Neural cell (in vitro differentiated cells): Measurements from ENCODE around the gene BCL3. TPM values are rescaled to one million over a fixed set of nuclear protein-coding genes. Genes with fewer than 3 reads are reported as not detected.

Experiments used
- H2AFZ ChIP-seq: fragments of 200-600, 300-800 bp; sonication (generic), shearing (Covaris generic); 2 replicates; pipeline ENCODE4 v1.6.0; 2014; ENCODE audit warnings: low read depth, mild to moderate bottlenecking, antibody characterized with exemption, low read length, moderate library complexity
- H3F3A ChIP-seq: fragments of 200-600 bp; shearing (Covaris generic); 2 replicates; pipeline ENCODE4 v1.6.1; 2016; ENCODE audit warnings: mild to moderate bottlenecking, moderate library complexity, mixed read lengths, antibody characterized with exemption, low read length; ENCODE audit not compliant: insufficient read depth, poor library complexity, severe bottlenecking
- H3K27ac ChIP-seq: fragments of 200-600, 300-800 bp; sonication (generic), shearing (Covaris generic); 2 replicates; pipeline ENCODE4 v1.5.1; 2014; ENCODE audit warnings: mild to moderate bottlenecking, low read length, moderate library complexity
- H3K27me3 ChIP-seq: fragments of 300-800, 200-600 bp; sonication (generic), shearing (Covaris generic); 2 replicates; pipeline ENCODE4 v1.6.0; 2014; ENCODE audit warnings: mild to moderate bottlenecking, low read depth, low read length, moderate library complexity; ENCODE audit not compliant: insufficient read depth
- H3K36me3 ChIP-seq: fragments of 300-800, 200-600 bp; sonication (generic), shearing (Covaris generic); 2 replicates; pipeline ENCODE4 v1.5.1; 2014; ENCODE audit warnings: mild to moderate bottlenecking, antibody characterized with exemption, low read length, moderate library complexity; ENCODE audit not compliant: insufficient read depth
- H3K4me2 ChIP-seq: fragments of 300-800, 200-600 bp; sonication (generic), shearing (Covaris generic); 2 replicates; pipeline ENCODE4 v1.6.0; 2014; ENCODE audit warnings: mild to moderate bottlenecking, low read length
- H3K4me3 ChIP-seq: fragments of 300-800, 200-600 bp; sonication (generic), shearing (Covaris generic); 2 replicates; pipeline ENCODE4 v1.5.1; 2014; ENCODE audit warnings: mild to moderate bottlenecking, low read length, moderate library complexity
- H3K79me2 ChIP-seq: fragments of 200-600 bp; shearing (Covaris generic); replicated peaks from 2 replicates; pipeline ENCODE4 v1.6.0; 2014; ENCODE audit warnings: mild to moderate bottlenecking, low read length, moderate library complexity; ENCODE audit not compliant: insufficient read depth
- H3K9ac ChIP-seq: fragments of 300-800, 200-600 bp; sonication (generic), shearing (Covaris generic); 2 replicates; pipeline ENCODE4 v1.6.1; 2016; ENCODE audit warnings: mild to moderate bottlenecking, low read length, mixed read lengths
- H3K9me2 ChIP-seq: fragments of 200-600 bp; shearing (Covaris generic); 2 replicates; pipeline ENCODE4 v1.6.1; 2016; ENCODE audit warnings: mild to moderate bottlenecking, low read length, mixed read lengths; ENCODE audit not compliant: insufficient read depth
- H3K9me3 ChIP-seq: fragments of 200-600, 300-800 bp; sonication (generic), shearing (Covaris generic); 2 replicates; pipeline ENCODE4 v1.6.1; 2016; ENCODE audit warnings: mild to moderate bottlenecking, mixed run types, low read length, moderate library complexity, mixed read lengths
- H4K20me1 ChIP-seq: fragments of 200-600 bp; shearing (Covaris generic); 2 replicates; pipeline ENCODE4 v1.6.1; 2016; ENCODE audit warnings: mild to moderate bottlenecking, mixed run types; ENCODE audit not compliant: insufficient read depth
- EP300 ChIP-seq: fragments of 450-650 bp; conservative IDR thresholded peaks from 2 replicates; pipeline ENCODE4 v1.6.1; 2014; ENCODE audit warnings: antibody characterized with exemption, mild to moderate bottlenecking, moderate library complexity; ENCODE audit not compliant: poor library complexity, severe bottlenecking
- EZH2 ChIP-seq: fragments of 200-600, 300-800 bp; shearing (Covaris generic), sonication (generic); IDR thresholded peaks from 2 replicates; pipeline ENCODE4 v1.6.1; 2014; ENCODE audit warnings: antibody characterized with exemption, low read length, borderline replicate concordance, mild to moderate bottlenecking; ENCODE audit not compliant: insufficient read depth, poor library complexity, severe bottlenecking
- MXI1 ChIP-seq: fragments of 450-650 bp; conservative IDR thresholded peaks from 2 replicates; pipeline ENCODE4 v1.6.1; 2014; ENCODE audit warnings: antibody characterized with exemption, mild to moderate bottlenecking; ENCODE audit not compliant: poor library complexity, severe bottlenecking
- POLR2AphosphoS5 ChIP-seq: IDR thresholded peaks from 2 replicates; pipeline ENCODE4 v1.6.1; 2012
- RAD21 ChIP-seq: fragments of 450-650 bp; conservative IDR thresholded peaks from 2 replicates; pipeline ENCODE4 v1.6.1; 2014; ENCODE audit warnings: antibody characterized with exemption, mild to moderate bottlenecking, moderate library complexity
- SMC3 ChIP-seq: fragments of 450-650 bp; conservative IDR thresholded peaks from 2 replicates; pipeline ENCODE4 v1.6.1; 2014; ENCODE audit warnings: antibody characterized with exemption, mild to moderate bottlenecking, moderate library complexity; ENCODE audit not compliant: poor library complexity
- TAF1 ChIP-seq: IDR thresholded peaks from 2 replicates; pipeline ENCODE4 v1.6.1; 2012; ENCODE audit warnings: low read depth
- polyA plus RNA-seq: library from polyadenylated mRNA; depleted of rRNA; stranded (reverse); fragments of >200 nt; gene quantifications from 2 replicates; pipeline ENCODE4 v1.2.3, GENCODE V29; 2014
- TF ChIP-seq, protein P1 (sequence below): IDR thresholded peaks from 2 replicates; pipeline ENCODE4 v1.6.1; 2012; ENCODE audit warnings: borderline replicate concordance
- TF ChIP-seq, protein P2 (sequence below): fragments of 450-650 bp; IDR thresholded peaks from 2 replicates; pipeline ENCODE4 v1.5.1; 2014; ENCODE audit warnings: antibody characterized with exemption, mild to moderate bottlenecking, moderate library complexity; ENCODE audit not compliant: poor library complexity, severe bottlenecking

The BCL3 gene
- polyA plus RNA-seq, 1 donor from 2014 or later, result 0.48 TPM

DNA sequence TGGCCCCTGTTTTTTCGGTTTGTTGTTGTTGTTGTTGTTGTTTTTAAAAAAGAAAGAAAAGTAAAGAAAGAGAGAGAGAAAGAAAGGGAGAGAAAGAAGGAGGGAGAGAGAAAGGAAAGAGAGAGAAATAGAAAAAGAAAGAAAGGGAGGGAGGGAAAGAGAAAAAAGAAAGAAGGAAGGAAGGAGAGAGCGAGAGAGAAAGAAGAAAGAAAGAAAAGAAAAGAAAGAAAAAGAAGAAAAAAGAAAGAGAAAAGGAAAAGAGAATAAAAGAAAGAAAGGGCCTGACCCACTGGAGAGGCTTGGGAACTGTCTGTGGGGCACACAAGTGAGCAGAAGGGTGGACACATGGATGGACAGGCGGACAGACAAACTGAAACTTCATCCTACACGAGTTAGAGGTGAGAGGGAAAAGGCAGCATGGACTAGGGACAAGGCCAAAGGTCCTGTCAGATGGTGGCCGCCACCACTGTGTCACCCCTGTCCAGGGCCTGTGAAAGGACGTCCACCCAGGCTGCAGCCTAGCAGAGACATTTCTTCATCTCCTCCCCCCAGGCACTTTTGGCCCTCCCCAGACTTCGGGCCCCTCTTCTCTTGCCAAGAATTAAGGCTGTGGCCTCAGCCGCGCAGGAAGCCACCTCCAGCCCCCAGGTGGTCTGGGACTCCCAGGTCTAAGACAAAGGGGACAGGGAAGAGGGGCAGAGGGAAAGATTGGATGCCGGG is 51.3 kb downstream of the BCL3 start:
- TF ChIP-seq EP300, result no peak
- TF ChIP-seq, protein P1, sequence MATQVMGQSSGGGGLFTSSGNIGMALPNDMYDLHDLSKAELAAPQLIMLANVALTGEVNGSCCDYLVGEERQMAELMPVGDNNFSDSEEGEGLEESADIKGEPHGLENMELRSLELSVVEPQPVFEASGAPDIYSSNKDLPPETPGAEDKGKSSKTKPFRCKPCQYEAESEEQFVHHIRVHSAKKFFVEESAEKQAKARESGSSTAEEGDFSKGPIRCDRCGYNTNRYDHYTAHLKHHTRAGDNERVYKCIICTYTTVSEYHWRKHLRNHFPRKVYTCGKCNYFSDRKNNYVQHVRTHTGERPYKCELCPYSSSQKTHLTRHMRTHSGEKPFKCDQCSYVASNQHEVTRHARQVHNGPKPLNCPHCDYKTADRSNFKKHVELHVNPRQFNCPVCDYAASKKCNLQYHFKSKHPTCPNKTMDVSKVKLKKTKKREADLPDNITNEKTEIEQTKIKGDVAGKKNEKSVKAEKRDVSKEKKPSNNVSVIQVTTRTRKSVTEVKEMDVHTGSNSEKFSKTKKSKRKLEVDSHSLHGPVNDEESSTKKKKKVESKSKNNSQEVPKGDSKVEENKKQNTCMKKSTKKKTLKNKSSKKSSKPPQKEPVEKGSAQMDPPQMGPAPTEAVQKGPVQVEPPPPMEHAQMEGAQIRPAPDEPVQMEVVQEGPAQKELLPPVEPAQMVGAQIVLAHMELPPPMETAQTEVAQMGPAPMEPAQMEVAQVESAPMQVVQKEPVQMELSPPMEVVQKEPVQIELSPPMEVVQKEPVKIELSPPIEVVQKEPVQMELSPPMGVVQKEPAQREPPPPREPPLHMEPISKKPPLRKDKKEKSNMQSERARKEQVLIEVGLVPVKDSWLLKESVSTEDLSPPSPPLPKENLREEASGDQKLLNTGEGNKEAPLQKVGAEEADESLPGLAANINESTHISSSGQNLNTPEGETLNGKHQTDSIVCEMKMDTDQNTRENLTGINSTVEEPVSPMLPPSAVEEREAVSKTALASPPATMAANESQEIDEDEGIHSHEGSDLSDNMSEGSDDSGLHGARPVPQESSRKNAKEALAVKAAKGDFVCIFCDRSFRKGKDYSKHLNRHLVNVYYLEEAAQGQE, result no peak
- TF ChIP-seq MXI1, result no peak
- no peak for TF ChIP-seq TAF1
- TF ChIP-seq RAD21, result no peak
- TF ChIP-seq, protein P2, sequence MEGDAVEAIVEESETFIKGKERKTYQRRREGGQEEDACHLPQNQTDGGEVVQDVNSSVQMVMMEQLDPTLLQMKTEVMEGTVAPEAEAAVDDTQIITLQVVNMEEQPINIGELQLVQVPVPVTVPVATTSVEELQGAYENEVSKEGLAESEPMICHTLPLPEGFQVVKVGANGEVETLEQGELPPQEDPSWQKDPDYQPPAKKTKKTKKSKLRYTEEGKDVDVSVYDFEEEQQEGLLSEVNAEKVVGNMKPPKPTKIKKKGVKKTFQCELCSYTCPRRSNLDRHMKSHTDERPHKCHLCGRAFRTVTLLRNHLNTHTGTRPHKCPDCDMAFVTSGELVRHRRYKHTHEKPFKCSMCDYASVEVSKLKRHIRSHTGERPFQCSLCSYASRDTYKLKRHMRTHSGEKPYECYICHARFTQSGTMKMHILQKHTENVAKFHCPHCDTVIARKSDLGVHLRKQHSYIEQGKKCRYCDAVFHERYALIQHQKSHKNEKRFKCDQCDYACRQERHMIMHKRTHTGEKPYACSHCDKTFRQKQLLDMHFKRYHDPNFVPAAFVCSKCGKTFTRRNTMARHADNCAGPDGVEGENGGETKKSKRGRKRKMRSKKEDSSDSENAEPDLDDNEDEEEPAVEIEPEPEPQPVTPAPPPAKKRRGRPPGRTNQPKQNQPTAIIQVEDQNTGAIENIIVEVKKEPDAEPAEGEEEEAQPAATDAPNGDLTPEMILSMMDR, result no peak
- TF ChIP-seq POLR2AphosphoS5, result no peak

DNA sequence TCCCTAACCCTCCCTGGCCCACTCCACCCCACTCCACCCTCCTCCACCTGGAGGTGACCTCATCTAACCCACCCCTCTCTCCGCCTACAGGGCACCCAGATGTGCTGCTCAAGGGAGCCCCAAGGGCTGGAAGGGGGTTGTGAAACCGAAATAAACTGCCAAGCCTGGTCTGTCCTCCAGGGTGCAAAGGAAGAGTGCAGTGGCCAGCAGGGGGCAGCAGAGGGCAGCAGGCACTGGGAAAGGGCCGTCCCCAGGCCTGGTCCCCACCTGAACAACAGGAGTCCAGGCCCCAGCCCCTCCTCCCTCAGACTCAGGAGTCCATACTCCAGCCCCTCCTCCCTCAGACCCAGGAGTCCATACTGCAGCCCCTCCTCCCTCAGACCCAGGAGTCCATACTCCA is 52.0 kb downstream of the BCL3 start:
- Histone ChIP-seq H3K36me3 (no peaks in the 10 kb centered on the region), H3K9ac (no peak overlapping the region), H3K27ac (no peak overlapping the region), H2AFZ (no peak overlapping the region), H3K4me2 (no peak overlapping the region), H3K9me3 (no peaks in the 10 kb centered on the region), H3F3A (no peaks in the 10 kb centered on the region), H4K20me1 (no peaks in the 10 kb centered on the region), H3K4me3 (no peak overlapping the region), H3K27me3 (no peaks in the 10 kb centered on the region), H3K9me2 (no peaks in the 10 kb centered on the region), H3K79me2 (no peaks in the 10 kb centered on the region)
- TF ChIP-seq TAF1, result no peak
- no peak for TF ChIP-seq POLR2AphosphoS5
- TF ChIP-seq, protein P1, result no peak
- no peak for TF ChIP-seq EP300
- TF ChIP-seq, protein P2, result peak; percentile 76
- TF ChIP-seq RAD21, result peak; percentile 61
- no peak for TF ChIP-seq MXI1
- no peak for TF ChIP-seq EZH2
- TF ChIP-seq SMC3, result peak; percentile 72

More for the DNA sequence above, 51.3 kb downstream of the BCL3 start:
- H3K36me3 ChIP-seq, result no peaks in the 10 kb centered on the region
- H3K4me2 ChIP-seq, result no peak overlapping the region
- no peaks in the 10 kb centered on the region for H3K27me3 ChIP-seq
- H2AFZ ChIP-seq, result no peak overlapping the region
- H3K9ac ChIP-seq, result no peak overlapping the region
- no peaks in the 10 kb centered on the region for H3K9me2 ChIP-seq
- H3K79me2 ChIP-seq, result no peaks in the 10 kb centered on the region
- no peaks in the 10 kb centered on the region for H3F3A ChIP-seq
- H3K9me3 ChIP-seq, result no peaks in the 10 kb centered on the region
- no peak overlapping the region for H3K4me3 ChIP-seq
- H4K20me1 ChIP-seq, result no peaks in the 10 kb centered on the region
- H3K27ac ChIP-seq, result no peak overlapping the region
